Nephron (organoid): ENCODE data around the gene TRIM27.

Source experiments
- H3K27ac Mint-ChIP-seq, 3 experiments: 2 replicates each; pipeline ENCODE4 v1.8.0; 2020; ENCODE audit warnings: mixed read lengths in 3 of 3, mild to moderate bottlenecking in 2 of 3, moderate library complexity in 1 of 3
- H3K27me3 Mint-ChIP-seq: 2 replicates; pipeline ENCODE4 v1.8.0; 2021; ENCODE audit warnings: low read depth, mild to moderate bottlenecking, moderate library complexity, mixed read lengths
- H3K36me3 Mint-ChIP-seq: 2 replicates; pipeline ENCODE4 v1.8.0; 2020; ENCODE audit warnings: low read depth, mixed read lengths
- H3K4me1 Mint-ChIP-seq: 2 replicates; pipeline ENCODE4 v1.8.0; 2020; ENCODE audit warnings: mixed read lengths
- H3K4me3 Mint-ChIP-seq, 3 experiments: 2 replicates each; pipeline ENCODE4 v1.8.0; 2020; ENCODE audit warnings: mild to moderate bottlenecking in 3 of 3, mixed read lengths in 3 of 3, moderate library complexity in 2 of 3
- H3K9me3 Mint-ChIP-seq: 2 replicates; pipeline ENCODE4 v1.8.0; 2020; ENCODE audit warnings: mixed read lengths
- TF ChIP-seq, protein P1 (sequence below), 3 experiments: fragments of 200-600 bp; sonication (generic); IDR thresholded peaks; one replicate each; pipeline ENCODE4 v1.5.0; 2021; ENCODE audit warnings: antibody characterized with exemption in 3 of 3; ENCODE audit not compliant: unreplicated experiment in 3 of 3

TRIM27 gene

GRCh38 chr6:28900577-28901256 is 23.1 kb downstream of the TRIM27 start:
- peaks cover 6% of the 10 kb centered on the region for H3K27me3 Mint-ChIP-seq
- TF ChIP-seq, protein P1, sequence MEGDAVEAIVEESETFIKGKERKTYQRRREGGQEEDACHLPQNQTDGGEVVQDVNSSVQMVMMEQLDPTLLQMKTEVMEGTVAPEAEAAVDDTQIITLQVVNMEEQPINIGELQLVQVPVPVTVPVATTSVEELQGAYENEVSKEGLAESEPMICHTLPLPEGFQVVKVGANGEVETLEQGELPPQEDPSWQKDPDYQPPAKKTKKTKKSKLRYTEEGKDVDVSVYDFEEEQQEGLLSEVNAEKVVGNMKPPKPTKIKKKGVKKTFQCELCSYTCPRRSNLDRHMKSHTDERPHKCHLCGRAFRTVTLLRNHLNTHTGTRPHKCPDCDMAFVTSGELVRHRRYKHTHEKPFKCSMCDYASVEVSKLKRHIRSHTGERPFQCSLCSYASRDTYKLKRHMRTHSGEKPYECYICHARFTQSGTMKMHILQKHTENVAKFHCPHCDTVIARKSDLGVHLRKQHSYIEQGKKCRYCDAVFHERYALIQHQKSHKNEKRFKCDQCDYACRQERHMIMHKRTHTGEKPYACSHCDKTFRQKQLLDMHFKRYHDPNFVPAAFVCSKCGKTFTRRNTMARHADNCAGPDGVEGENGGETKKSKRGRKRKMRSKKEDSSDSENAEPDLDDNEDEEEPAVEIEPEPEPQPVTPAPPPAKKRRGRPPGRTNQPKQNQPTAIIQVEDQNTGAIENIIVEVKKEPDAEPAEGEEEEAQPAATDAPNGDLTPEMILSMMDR (IDR thresholded peaks at IDR 0.05; ENCODE audit: unreplicated experiment in 3 of 3): no peak
- peaks cover 57% of the 10 kb centered on the region for H3K36me3 Mint-ChIP-seq
- H3K4me3 Mint-ChIP-seq: peak overlapping the region in 1 of 3 experiments; percentile 16
- no peaks in the 10 kb centered on the region for H3K9me3 Mint-ChIP-seq
- H3K27ac Mint-ChIP-seq: peak overlapping the region in 2 of 3 experiments; percentile 17 to 31
- peaks cover 3% of the 10 kb centered on the region for H3K4me1 Mint-ChIP-seq

GRCh38 chr6:28898710-28898965 is 25.1 kb downstream of the TRIM27 start:
- Mint-ChIP-seq H3K9me3 (no peaks in the 10 kb centered on the region), H3K27ac (peak overlapping the region in 2 of 3 experiments; percentile 50 to 87), H3K36me3 (peaks cover 36% of the 10 kb centered on the region), H3K4me3 (peak overlapping the region; percentile 72 to 98 (median 79)), H3K4me1 (peaks cover 3% of the 10 kb centered on the region), H3K27me3 (peaks cover 6% of the 10 kb centered on the region)
- TF ChIP-seq, protein P1 (IDR thresholded peaks at IDR 0.05; ENCODE audit: unreplicated experiment in 3 of 3): no peak

DNA sequence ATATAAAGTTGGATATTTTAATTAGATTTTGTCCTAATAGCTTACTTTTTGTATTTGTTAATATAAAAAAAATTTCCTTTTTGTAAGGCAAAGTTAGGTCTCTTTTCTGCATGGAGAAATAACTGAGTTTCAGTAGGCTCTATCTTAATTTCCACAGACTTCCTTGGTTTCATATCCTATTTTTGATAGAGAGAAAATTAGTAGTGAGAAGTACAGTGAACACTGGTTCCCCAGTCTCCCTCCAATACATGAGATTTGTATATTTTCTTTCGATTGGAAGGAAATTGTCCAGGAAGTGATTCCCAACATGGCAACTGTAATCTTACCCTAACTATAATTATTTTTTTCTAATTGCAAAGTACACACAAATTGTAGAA is 26.4 kb downstream of the TRIM27 start:
- H3K27ac Mint-ChIP-seq: peak overlapping the region; percentile 100
- peaks cover 3% of the 10 kb centered on the region for H3K4me1 Mint-ChIP-seq
- peak overlapping the region; percentile 96 to 100 (median 98) for H3K4me3 Mint-ChIP-seq
- TF ChIP-seq, protein P1 (IDR thresholded peaks at IDR 0.05; ENCODE audit: unreplicated experiment in 3 of 3): peak in 2 of 3 experiments; percentile 0 to 4
- peaks cover 6% of the 10 kb centered on the region for H3K27me3 Mint-ChIP-seq
- H3K36me3 Mint-ChIP-seq: peaks cover 24% of the 10 kb centered on the region
- H3K9me3 Mint-ChIP-seq: no peaks in the 10 kb centered on the region

DNA sequence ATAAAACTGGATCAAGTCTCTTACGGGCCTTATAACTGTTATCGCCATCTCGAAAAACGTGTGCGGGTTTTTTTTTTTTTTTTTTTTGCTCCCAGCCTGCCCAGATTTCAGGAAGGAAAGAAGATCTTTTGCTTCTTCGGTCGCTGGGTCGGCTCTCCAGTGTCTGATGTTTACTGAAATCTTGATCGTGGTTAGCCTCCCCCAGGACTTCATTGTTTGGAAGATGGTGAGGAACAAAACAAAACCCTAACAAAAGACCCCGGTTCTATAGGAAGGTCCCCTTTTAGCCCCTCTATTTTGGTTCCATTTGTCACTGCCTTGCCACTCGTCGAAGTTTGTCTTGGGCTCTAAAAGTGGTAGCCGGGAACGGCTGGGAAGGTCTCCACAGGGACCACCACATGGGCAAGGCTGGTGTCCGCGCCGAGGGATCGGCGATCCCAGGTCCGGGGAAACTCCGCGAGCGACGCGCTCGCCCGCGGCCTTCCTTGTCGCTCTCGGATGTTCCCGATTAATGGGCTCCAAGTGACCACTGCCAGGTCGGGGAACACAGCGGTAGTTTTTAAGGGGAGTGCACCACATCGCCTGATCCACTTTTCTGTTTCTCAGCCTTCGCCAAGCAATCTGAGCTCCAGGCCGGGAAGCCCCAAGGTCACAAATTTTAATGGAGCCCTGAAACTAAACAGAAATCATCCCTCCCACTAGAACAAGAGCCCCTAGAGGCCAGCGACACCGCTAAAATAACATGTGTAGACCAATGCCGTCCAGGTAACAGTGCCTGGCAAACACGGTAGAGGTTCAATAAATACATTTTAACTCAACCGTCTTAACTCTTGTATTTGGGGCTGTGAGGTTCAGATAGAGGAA is 27.0 kb downstream of the TRIM27 start:
- Mint-ChIP-seq H3K4me1 (peaks cover 3% of the 10 kb centered on the region), H3K9me3 (no peaks in the 10 kb centered on the region), H3K27me3 (peaks cover 6% of the 10 kb centered on the region)

DNA sequence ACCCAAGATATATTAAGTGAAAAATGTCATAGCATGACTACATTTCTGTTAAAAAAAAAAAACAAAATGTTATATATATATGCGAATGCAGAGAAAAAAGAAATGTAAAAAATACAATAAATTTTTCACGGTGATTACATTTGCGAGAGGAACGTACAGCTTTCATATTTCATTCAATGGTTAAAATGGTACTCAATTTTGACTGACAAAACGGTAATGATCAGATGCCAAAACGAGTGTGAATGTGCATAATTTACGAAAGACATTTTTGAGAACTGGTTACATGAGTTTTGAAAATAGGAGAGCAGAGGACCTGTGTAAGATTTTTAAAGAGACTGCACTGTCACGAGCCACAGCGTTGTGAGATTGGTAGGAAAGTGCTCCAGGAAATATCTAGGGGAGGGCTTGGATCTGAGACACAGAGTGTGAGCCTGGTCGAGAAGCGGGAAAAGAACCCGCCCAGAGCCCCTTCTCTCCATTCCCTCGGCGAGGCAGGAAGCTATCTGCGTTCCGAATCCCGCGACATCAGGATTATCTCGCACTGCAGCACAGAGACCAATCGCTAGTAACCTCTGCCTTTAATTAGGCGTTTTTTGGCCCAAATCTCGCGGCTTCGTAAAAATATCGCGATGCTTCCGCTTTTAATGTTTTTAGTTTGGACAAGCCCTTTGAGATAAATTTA is 28.5 kb downstream of the TRIM27 start:
- TF ChIP-seq, protein P1 (IDR thresholded peaks at IDR 0.05; ENCODE audit: unreplicated experiment in 3 of 3): no peak
- Mint-ChIP-seq H3K9me3 (no peaks in the 10 kb centered on the region), H3K36me3 (peaks cover 6% of the 10 kb centered on the region), H3K27ac (peak overlapping the region; percentile 100), H3K4me1 (peaks cover 3% of the 10 kb centered on the region), H3K4me3 (peak overlapping the region; percentile 96 to 100 (median 98)), H3K27me3 (peaks cover 6% of the 10 kb centered on the region)

More for the DNA sequence above, 27.0 kb downstream of the TRIM27 start:
- TF ChIP-seq, protein P1 (IDR thresholded peaks at IDR 0.05; ENCODE audit: unreplicated experiment in 3 of 3): peak in 2 of 3 experiments; percentile 23 to 40
- Mint-ChIP-seq H3K36me3 (peaks cover 19% of the 10 kb centered on the region), H3K4me3 (peak overlapping the region; percentile 96 to 100 (median 98)), H3K27ac (peak overlapping the region; percentile 100)
